Gastroesophageal sphincter (tissue), 4 donors: ENCODE data around the gene S100A4. TPM values are rescaled to one million over a fixed set of nuclear protein-coding genes. Genes with fewer than 3 reads are reported as not detected.

Experiments
- ATAC-seq: fragments of 150-250 bp; one replicate; pipeline ENCODE4 v1.9.1; 2016; ENCODE audit warnings: mild to moderate bottlenecking, moderate library complexity
- H3K27ac ChIP-seq, 4 donors: fragments of 200-600 bp; sonication (generic) in 3 of 4; 1 replicate in 3 of 4; 2 replicates in 1 of 4; pipeline ENCODE4 v1.5.1; 2016 to 2019
- H3K27me3 ChIP-seq: fragments of 200-600 bp; sonication (generic); one replicate; pipeline ENCODE4 v1.5.1; 2019
- H3K36me3 ChIP-seq, 2 donors: fragments of 200-600 bp; sonication (generic); one replicate each; pipeline ENCODE4 v1.5.1; 2019; ENCODE audit warnings: control low read depth in 1 of 2
- H3K4me1 ChIP-seq, 3 donors: fragments of 200-600 bp; sonication (generic); 1 replicate in 2 of 3; 2 replicates in 1 of 3; pipeline ENCODE4 v1.5.1; 2016 to 2019; ENCODE audit warnings: control low read depth in 2 of 3
- H3K4me3 ChIP-seq, 2 donors: fragments of 200-600 bp; sonication (generic); one replicate each; pipeline ENCODE4 v1.5.1; 2019; ENCODE audit warnings: mild to moderate bottlenecking in 1 of 2, moderate library complexity in 1 of 2
- H3K9me3 ChIP-seq, 3 donors: fragments of 200-600 bp; sonication (generic); one replicate each; pipeline ENCODE4 v1.5.1; 2017 to 2019; ENCODE audit warnings: control low read depth in 2 of 3
- EP300 ChIP-seq: sonication (generic); formaldehyde crosslinking; IDR thresholded peaks from one replicate; pipeline ENCODE4 v1.6.1; 2017; ENCODE audit warnings: antibody characterized with exemption, mild to moderate bottlenecking
- POLR2A ChIP-seq, 2 donors: fragments of 450-650 bp; IDR thresholded peaks; one replicate each; pipeline ENCODE4 v1.6.1; 2017; ENCODE audit warnings: antibody characterized with exemption in 2 of 2, mild to moderate bottlenecking in 2 of 2, moderate library complexity in 1 of 2
- POLR2AphosphoS5 ChIP-seq: sonication (generic); formaldehyde crosslinking; IDR thresholded peaks from one replicate; pipeline ENCODE4 v1.6.1; 2017; ENCODE audit warnings: antibody characterized with exemption
- WGBS, 2 donors: methylation state at CpG; one replicate each; pipeline ENCODE4 v1.1.5; 2018; ENCODE audit warnings: low coverage in 1 of 2; 5-methylcytosine and 5-hydroxymethylcytosine counted together
- total RNA-seq, 4 donors: library from RNA; depleted of rRNA; stranded (reverse); fragments of >200 nt; gene quantifications; one replicate each; pipeline ENCODE4 v1.1.0, GENCODE V29; 2016
- TF ChIP-seq, protein P1 (sequence below), 4 experiments: fragments of 200-600 bp in 2 of 4; fragments of 450-650 bp in 2 of 4; sonication (generic) in 1 of 4; IDR thresholded peaks; one replicate each; pipeline ENCODE4 v1.5.1; 2017 to 2019; ENCODE audit warnings: antibody characterized with exemption in 4 of 4, mild to moderate bottlenecking in 2 of 4, moderate library complexity in 2 of 4

S100A4 gene
- total RNA-seq, 4 donors from 2014 or later = 135 to 345 (median 259) TPM

DNA sequence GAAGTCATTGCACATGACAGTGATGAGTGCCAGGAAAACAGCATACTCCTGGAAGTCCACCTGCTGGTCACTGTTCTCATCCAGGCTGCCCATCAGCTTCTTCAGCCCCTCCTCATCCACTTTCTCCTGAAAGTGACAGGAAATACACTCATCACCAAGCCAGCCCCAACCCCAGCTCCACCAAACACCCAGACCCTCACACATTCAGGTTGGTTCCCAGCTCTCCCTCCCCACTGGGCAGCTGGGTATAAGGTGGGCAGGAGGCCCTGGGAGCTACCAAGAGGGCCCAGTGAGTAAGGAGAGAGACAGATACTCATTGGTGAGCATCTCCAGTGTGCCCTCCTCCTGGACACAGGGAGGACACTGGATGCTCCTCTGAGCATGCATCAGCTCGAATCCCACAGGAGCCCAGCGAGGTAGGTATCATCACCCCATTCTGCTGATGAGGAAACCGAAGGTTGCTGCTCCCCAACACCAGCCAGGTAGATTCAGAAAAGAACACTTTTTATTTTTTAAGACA is 15.9 kb upstream of the S100A4 start:
- Histone ChIP-seq H3K27me3 (no peaks in the 10 kb centered on the region), H3K9me3 (no peaks in the 10 kb centered on the region), H3K27ac (no peak overlapping the region), H3K36me3 (no peaks in the 10 kb centered on the region), H3K4me1 (peaks cover 10 to 18% (median 13%) of the 10 kb centered on the region in 3 donors), H3K4me3 (no peak overlapping the region)
- TF ChIP-seq EP300 (no peak), POLR2AphosphoS5 (no peak), POLR2A (IDR thresholded peaks at IDR 0.05) (no peak)
- TF ChIP-seq, protein P1, sequence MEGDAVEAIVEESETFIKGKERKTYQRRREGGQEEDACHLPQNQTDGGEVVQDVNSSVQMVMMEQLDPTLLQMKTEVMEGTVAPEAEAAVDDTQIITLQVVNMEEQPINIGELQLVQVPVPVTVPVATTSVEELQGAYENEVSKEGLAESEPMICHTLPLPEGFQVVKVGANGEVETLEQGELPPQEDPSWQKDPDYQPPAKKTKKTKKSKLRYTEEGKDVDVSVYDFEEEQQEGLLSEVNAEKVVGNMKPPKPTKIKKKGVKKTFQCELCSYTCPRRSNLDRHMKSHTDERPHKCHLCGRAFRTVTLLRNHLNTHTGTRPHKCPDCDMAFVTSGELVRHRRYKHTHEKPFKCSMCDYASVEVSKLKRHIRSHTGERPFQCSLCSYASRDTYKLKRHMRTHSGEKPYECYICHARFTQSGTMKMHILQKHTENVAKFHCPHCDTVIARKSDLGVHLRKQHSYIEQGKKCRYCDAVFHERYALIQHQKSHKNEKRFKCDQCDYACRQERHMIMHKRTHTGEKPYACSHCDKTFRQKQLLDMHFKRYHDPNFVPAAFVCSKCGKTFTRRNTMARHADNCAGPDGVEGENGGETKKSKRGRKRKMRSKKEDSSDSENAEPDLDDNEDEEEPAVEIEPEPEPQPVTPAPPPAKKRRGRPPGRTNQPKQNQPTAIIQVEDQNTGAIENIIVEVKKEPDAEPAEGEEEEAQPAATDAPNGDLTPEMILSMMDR (IDR thresholded peaks at IDR 0.05) = no peak
- no peak for ATAC-seq
- WGBS, 2 donors = 83% methylated on average over 1 of the region's 3 CpGs; no CpG with 5 or more reads in 1 of the 2 donors

DNA sequence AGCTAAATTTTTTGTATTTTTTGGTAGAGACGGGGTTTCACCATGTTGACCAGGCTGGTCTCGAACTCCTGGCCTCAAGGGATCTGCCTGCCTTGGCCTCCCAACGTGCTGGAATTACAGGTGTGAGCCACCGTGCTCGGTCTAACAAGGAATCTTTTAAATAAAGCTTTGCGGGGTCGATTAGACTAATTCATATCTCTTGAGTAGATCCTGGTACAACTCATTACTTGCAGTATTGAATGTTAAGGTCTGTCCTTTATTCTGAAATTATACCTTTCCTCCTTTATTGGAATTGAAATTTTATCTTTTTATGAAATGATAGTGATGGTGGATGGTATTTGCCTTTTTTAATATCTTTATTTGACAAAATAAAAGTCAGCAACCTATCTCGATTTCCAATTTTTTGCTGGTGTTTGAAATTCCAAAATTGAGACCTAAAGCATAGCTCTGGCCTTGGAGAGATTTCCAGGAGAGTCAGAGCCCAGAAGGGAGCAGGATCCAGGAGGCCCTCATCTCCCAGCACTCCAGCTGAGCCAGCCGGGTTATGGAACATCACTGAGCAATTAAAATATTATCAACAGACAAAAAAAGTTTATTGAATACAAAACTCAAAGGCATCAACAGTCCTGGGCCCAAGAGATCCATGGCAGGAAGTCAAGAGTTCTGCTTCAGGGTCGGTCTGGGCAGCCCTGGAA is 15.3 kb upstream of the S100A4 start:
- Histone ChIP-seq H3K36me3 (no peaks in the 10 kb centered on the region), H3K27me3 (no peaks in the 10 kb centered on the region), H3K4me1 (peaks cover 6 to 12% (median 7%) of the 10 kb centered on the region in 3 donors), H3K27ac (no peak overlapping the region), H3K9me3 (no peaks in the 10 kb centered on the region), H3K4me3 (no peak overlapping the region)
- TF ChIP-seq, protein P1 (IDR thresholded peaks at IDR 0.05) = no peak
- TF ChIP-seq POLR2AphosphoS5 = no peak
- no peak for TF ChIP-seq POLR2A (IDR thresholded peaks at IDR 0.05)
- no peak for TF ChIP-seq EP300
- 77 to 86% methylated on average over 9 to 10 of the region's 10 CpGs for WGBS, 2 donors
- ATAC-seq = no peak

DNA sequence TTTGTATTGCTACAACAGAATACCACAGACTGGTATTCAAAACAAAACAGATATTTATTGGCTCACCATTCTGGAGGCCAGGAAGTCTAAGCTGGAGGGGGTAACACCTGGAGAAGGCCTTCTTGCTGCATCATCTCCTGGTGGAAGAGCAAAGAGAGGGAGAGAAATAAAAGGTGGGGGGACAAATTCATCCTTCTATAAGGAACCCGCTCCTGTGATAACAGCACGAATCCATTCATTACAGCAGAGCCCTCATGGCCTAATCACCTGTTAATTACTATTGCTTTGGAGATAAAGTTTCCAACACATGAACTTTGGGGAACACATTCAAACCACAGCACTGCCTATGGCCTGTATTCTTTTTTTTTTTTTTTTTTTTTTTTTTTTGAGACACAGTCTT is 14.6 kb upstream of the S100A4 start:
- peaks cover 0 to 6% (median under 1%) of the 10 kb centered on the region in 3 donors for H3K4me1 ChIP-seq
- H3K4me3 ChIP-seq = no peak overlapping the region
- H3K27me3 ChIP-seq = no peaks in the 10 kb centered on the region
- no peak for ATAC-seq
- no peaks in the 10 kb centered on the region for H3K36me3 ChIP-seq
- TF ChIP-seq POLR2A (IDR thresholded peaks at IDR 0.05) = no peak
- TF ChIP-seq POLR2AphosphoS5 = no peak
- TF ChIP-seq, protein P1 (IDR thresholded peaks at IDR 0.05) = no peak
- no peak for TF ChIP-seq EP300
- 100% methylated on average over 2 of the region's 2 CpGs for WGBS, 2 donors
- H3K9me3 ChIP-seq = no peaks in the 10 kb centered on the region
- no peak overlapping the region for H3K27ac ChIP-seq

DNA sequence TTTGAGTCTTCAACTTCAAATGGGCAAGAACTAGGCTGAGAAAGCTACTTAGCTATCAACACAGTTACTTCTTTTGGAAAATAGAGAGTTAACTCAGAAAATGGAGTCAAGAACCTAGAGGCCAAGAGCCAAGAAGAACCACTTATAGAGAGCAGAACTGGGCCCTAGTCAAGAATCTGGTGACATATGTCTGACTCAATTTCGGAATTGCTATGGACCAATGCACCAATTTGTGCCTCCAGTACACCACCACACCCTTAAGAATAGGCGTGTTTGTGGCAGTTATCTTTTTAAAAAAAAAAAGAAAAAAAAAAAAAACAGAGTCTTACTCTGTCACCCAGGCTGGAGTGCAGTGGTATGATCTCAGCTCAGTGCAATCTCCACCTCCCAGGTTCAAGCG is 12.3 kb upstream of the S100A4 start:
- 85 to 100% methylated on average over 2 to 3 of the region's 3 CpGs for WGBS, 2 donors
- Histone ChIP-seq H3K27ac (no peak overlapping the region), H3K4me3 (no peak overlapping the region), H3K27me3 (no peaks in the 10 kb centered on the region), H3K36me3 (no peaks in the 10 kb centered on the region), H3K4me1 (peaks cover 4 to 22% (median 14%) of the 10 kb centered on the region in 3 donors), H3K9me3 (no peaks in the 10 kb centered on the region)
- TF ChIP-seq EP300 (no peak), POLR2A (IDR thresholded peaks at IDR 0.05) (no peak)
- no peak for ATAC-seq

DNA sequence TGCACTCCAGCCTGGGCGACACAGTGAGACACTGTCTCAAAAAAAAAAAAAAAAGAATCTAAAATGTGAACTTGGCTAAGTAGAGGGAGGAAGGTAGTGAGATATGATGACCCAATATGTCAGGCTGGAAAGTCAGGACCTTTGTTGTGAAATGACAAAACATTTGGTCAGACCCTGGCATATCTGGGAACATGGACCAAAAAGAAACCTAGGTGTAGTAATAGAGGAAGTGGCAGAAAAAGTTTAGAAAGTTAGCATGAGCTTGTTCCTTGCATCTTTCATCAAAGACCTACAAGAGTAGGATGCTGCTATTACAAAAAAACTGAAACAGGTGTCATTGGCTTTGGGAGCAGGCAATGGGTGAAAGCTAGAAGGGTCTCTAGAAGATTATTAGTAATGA is 10.7 kb upstream of the S100A4 start:
- H3K36me3 ChIP-seq = no peaks in the 10 kb centered on the region
- WGBS, 2 donors = no CpG with 5 or more reads among the region's 1 CpG
- peaks cover 4 to 25% (median 14%) of the 10 kb centered on the region in 3 donors for H3K4me1 ChIP-seq
- no peak overlapping the region for H3K4me3 ChIP-seq
- TF ChIP-seq POLR2AphosphoS5 (no peak), EP300 (no peak), POLR2A (IDR thresholded peaks at IDR 0.05) (no peak)
- TF ChIP-seq, protein P1 (IDR thresholded peaks at IDR 0.05) = no peak
- no peak for ATAC-seq
- no peaks in the 10 kb centered on the region for H3K9me3 ChIP-seq
- H3K27me3 ChIP-seq = no peaks in the 10 kb centered on the region
- H3K27ac ChIP-seq = no peak overlapping the region
